ENCODE results near the gene ACTRT2. TPM values are rescaled to one million over a fixed set of nuclear protein-coding genes. Genes with fewer than 3 reads are reported as not detected.

The ACTRT2 gene
- total RNA-seq, 1 experiment from 2014 or later, result not detected

- Histone ChIP-seq H3K4me1 (ENCODE audit: insufficient read depth, low read length) (no peaks in the 10 kb centered on the region), H3K27ac (ENCODE audit: insufficient read length, low read depth, low read length) (no peak overlapping the region), H3T11ph (ENCODE audit: low read length) (no peak overlapping the region), H3K79me1 (ENCODE audit: insufficient read depth, low read depth, low read length, poor library complexity, severe bottlenecking) (no peaks in the 10 kb centered on the region), H2BK120ac (ENCODE audit: low read depth, low read length, poor library complexity, severe bottlenecking) (no peak overlapping the region), H3K56ac (ENCODE audit: insufficient read length, low read depth, low read length) (no peak overlapping the region), H4K8ac (replicated peaks; ENCODE audit: insufficient read length, low read depth, low read length) (no peak overlapping the region), H4K5ac (ENCODE audit: insufficient read length, low read depth, low read length) (no peak overlapping the region), H2BK12ac (ENCODE audit: insufficient read length, low read depth, low read length) (no peak overlapping the region), H3K79me2 (ENCODE audit: insufficient read depth, low read length) (no peaks in the 10 kb centered on the region), H3K23me2 (ENCODE audit: insufficient read length, low read depth, low read length, poor library complexity, severe bottlenecking) (no peaks in the 10 kb centered on the region), H3K27me3 (ENCODE audit: insufficient read depth, low read length) (no peaks in the 10 kb centered on the region), H3K4ac (ENCODE audit: low read depth, low read length) (no peak overlapping the region), H2AFZ (ENCODE audit: low read length) (no peak overlapping the region), H3K9me3 (ENCODE audit: control insufficient read depth, low read depth, low read length) (peaks cover 24% of the 10 kb centered on the region), H4K20me1 (ENCODE audit: control insufficient read depth, insufficient read depth, insufficient read length) (no peaks in the 10 kb centered on the region), H2BK5ac (ENCODE audit: insufficient read length, low read length) (no peak overlapping the region), H2AK5ac (ENCODE audit: insufficient read length, low read length) (no peak overlapping the region), H3K4me2 (ENCODE audit: insufficient read depth, insufficient read length, low read length) (no peak overlapping the region), H3K18ac (ENCODE audit: insufficient read length, low read depth, low read length) (no peak overlapping the region), H2BK20ac (ENCODE audit: low read depth, low read length, poor library complexity, severe bottlenecking) (no peak overlapping the region), H3K23ac (ENCODE audit: insufficient read length, low read depth, low read length) (no peak overlapping the region), H4K91ac (ENCODE audit: insufficient read length, low read depth, low read length) (no peak overlapping the region), H3K14ac (ENCODE audit: insufficient read depth, low read length) (no peak overlapping the region), H3K9ac (ENCODE audit: extremely low read depth, insufficient read length, low read length) (no peak overlapping the region), H2BK15ac (ENCODE audit: low read depth, low read length) (no peak overlapping the region)
- DNase-seq, result peak; percentile 19
- H3K27me3 Mint-ChIP-seq (ENCODE audit: low read depth), result peaks cover 2% of the 10 kb centered on the region
- peak; percentile 27; the same call in 1 of the 3 replicates for TF ChIP-seq CTCF (conservative IDR thresholded peaks at IDR 0.05)
- H3K4me1 Mint-ChIP-seq, result peaks cover 0 to 10% of the 10 kb centered on the region in 2 experiments; a peak in 2 of 4 replicates
- no peak overlapping the region for H3K4me3 Mint-ChIP-seq
- peaks cover 0 to 24% of the 10 kb centered on the region in 2 experiments; a peak in 2 of 5 replicates for H3K9me3 Mint-ChIP-seq
- no peak overlapping the region for H3K27ac Mint-ChIP-seq
- H3K36me3 Mint-ChIP-seq (ENCODE audit: insufficient read depth in 1 of 3, low read depth in 3 of 3), result peaks cover 0 to 18% (median 0%) of the 10 kb centered on the region in 3 experiments; a peak in 2 of 7 replicates
- no CpG with 5 or more reads among the region's 9 CpGs for WGBS (ENCODE audit: extremely low coverage, insufficient read length, low lambda C conversion rate)
These were observed 2.8 kb downstream of the ACTRT2 start for GRCh38 chr1:3024019-3024418.
